HepG2 (cell line): ENCODE data around the gene TRIM27. TPM values are rescaled to one million over a fixed set of nuclear protein-coding genes. Genes with fewer than 3 reads are reported as not detected.

Experiments
- CC2D1A ChIP-seq: sonication (generic); formaldehyde crosslinking; IDR thresholded peaks from 2 replicates; pipeline ENCODE4 v1.8.1; 2023; ENCODE audit warnings: mild to moderate bottlenecking, missing genetic modification reagents
- GMEB2 ChIP-seq: IDR thresholded peaks from 2 replicates; pipeline ENCODE4 v1.6.1; 2016; ENCODE audit warnings: missing biosample characterization, missing genetic modification reagents, low read depth
- RFXANK ChIP-seq: IDR thresholded peaks from 2 replicates; pipeline ENCODE4 v1.6.1; 2016
- TERF1 ChIP-seq: sonication (generic); formaldehyde crosslinking; IDR thresholded peaks from 2 replicates; pipeline ENCODE4 v1.8.0; 2022; ENCODE audit warnings: mild to moderate bottlenecking, missing genetic modification reagents, moderate library complexity
- XRCC5 ChIP-seq: fragments of 200-400 bp; formaldehyde crosslinking; optimal IDR thresholded peaks from 2 replicates; pipeline ENCODE3; 2017; ENCODE audit warnings: mild to moderate bottlenecking, low read length
- ZFP91 ChIP-seq: sonication (generic); formaldehyde crosslinking; IDR thresholded peaks from 2 replicates; pipeline ENCODE4 v1.9.0; 2022; ENCODE audit warnings: missing genetic modification reagents, mild to moderate bottlenecking, borderline replicate concordance
- ZNF142 ChIP-seq: sonication (generic); formaldehyde crosslinking; IDR thresholded peaks from 2 replicates; pipeline ENCODE4 v1.4.0; 2020; ENCODE audit warnings: missing genetic modification reagents
- ZNF280B ChIP-seq: sonication (generic); formaldehyde crosslinking; IDR thresholded peaks from 2 replicates; pipeline ENCODE4 v1.5.0; 2020; ENCODE audit warnings: missing genetic modification reagents, mild to moderate bottlenecking, borderline replicate concordance
- ZNF280D ChIP-seq: sonication (generic); formaldehyde crosslinking; IDR thresholded peaks from 2 replicates; pipeline ENCODE4 v1.5.1; 2020; ENCODE audit warnings: mild to moderate bottlenecking, missing genetic modification reagents
- ZNF552 ChIP-seq: sonication (generic); formaldehyde crosslinking; IDR thresholded peaks from 2 replicates; pipeline ENCODE4 v1.9.0; 2022; ENCODE audit warnings: missing genetic modification reagents, mild to moderate bottlenecking, borderline replicate concordance
- ZNF780A ChIP-seq: sonication (generic); formaldehyde crosslinking; IDR thresholded peaks from 2 replicates; pipeline ENCODE4 v1.8.0; 2022; ENCODE audit warnings: mild to moderate bottlenecking, missing genetic modification reagents, moderate library complexity
- ZNF879 ChIP-seq: sonication (generic); formaldehyde crosslinking; IDR thresholded peaks from 2 replicates; pipeline ENCODE4 v1.8.1; 2023; ENCODE audit warnings: missing genetic modification reagents
- polyA plus RNA-seq, 8 experiments: library from polyadenylated mRNA; depleted of rRNA in 3 of 8; stranded (reverse) in 7 of 8; unstranded in 1 of 8; fragments of >200 nt; fragmentation: Illumina TruSeq in 4 of 8; extraction: Trizol in 4 of 8; gene quantifications; 2 replicates each; pipeline versions ENCODE4 v1.2.1 to v1.2.3, GENCODE V29; 2011 to 2016; ENCODE audit warnings: low read depth in 4 of 8, missing spikeins in 1 of 8, mixed read lengths in 1 of 8; ENCODE audit not compliant: insufficient read depth in 1 of 8
- total RNA-seq, 5 experiments: library from RNA; depleted of rRNA; stranded (reverse); fragments of >200 nt; fragmentation: Illumina TruSeq; extraction: Trizol; gene quantifications; 2 replicates each; pipeline ENCODE4 v1.2.3, GENCODE V29; 2016; ENCODE audit warnings: low read depth in 1 of 5

The TRIM27 gene
- total and polyA plus RNA-seq, 2 of the 13 experiments (the other 11 are each of a cell fraction or from before 2014, with no cell fraction given): 88.6 to 112 TPM

GRCh38 chr6:28880894-28881780 is 42.6 kb downstream of the TRIM27 start (continued):
- no peak for TF ChIP-seq TERF1 (CRISPR knock-in tag)
- no peak for TF ChIP-seq CC2D1A (CRISPR knock-in tag)
- TF ChIP-seq ZNF780A (CRISPR knock-in tag): no peak
- no peak for TF ChIP-seq RFXANK (CRISPR knock-in tag)
- no peak for TF ChIP-seq ZNF552 (CRISPR knock-in tag)
- no peak for TF ChIP-seq ZNF142
- TF ChIP-seq GMEB2 (CRISPR knock-in tag): no peak
- peak; percentile 63 for TF ChIP-seq XRCC5
- TF ChIP-seq ZNF280B (CRISPR knock-in tag): no peak
- 0 out of 2 replicates have a peak, but pooled peaks have one; percentile 36 for TF ChIP-seq ZNF879 (CRISPR knock-in tag)
- no peak for TF ChIP-seq ZFP91 (CRISPR knock-in tag)
- peak; percentile 69; the same call in 1 of the 2 replicates for TF ChIP-seq ZNF280D (CRISPR knock-in tag)
